Measurements from ENCODE around the gene XPC.

Gene XPC

DNA sequence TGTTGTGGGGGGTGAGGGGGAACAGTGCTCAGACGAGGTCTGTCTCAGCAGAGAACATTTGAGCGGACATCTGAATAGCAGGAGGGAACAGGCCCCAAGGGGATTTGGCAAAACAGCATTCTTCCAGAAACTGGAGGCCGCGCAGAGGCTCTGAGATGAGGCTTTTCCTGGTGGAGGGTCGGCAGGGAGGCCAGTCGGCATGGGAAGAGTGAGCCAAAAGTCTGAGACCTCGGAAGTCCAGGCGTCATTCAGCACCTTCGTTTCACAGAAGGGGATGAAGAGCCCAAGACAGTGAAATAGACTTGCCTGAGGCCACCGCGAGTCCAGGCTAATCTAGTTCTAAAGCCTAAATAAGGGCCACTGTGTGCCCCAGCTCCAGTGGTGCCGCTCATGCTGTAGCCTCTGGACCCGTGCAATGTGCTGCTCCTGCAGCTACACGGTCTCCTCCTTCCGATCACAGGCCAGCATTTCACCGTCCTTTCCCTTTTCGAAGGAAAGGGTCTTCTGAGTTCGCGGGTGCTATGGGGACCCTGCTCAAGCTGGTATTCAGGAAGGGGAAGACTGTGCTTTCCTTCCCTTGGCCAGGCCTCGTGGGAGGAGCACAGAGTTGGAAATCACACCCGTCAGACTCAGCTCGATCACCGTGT is 24.6 kb upstream of the XPC start:
- Histone ChIP-seq H2AFZ (ENCODE audit: low read length) (no peak overlapping the region), H3K9ac (ENCODE audit: low read length) (no peak overlapping the region)
- no peak for TF ChIP-seq EZH2 (IDR thresholded peaks at IDR 0.05; ENCODE audit: borderline replicate concordance, low read length)
- TF ChIP-seq, protein P1, sequence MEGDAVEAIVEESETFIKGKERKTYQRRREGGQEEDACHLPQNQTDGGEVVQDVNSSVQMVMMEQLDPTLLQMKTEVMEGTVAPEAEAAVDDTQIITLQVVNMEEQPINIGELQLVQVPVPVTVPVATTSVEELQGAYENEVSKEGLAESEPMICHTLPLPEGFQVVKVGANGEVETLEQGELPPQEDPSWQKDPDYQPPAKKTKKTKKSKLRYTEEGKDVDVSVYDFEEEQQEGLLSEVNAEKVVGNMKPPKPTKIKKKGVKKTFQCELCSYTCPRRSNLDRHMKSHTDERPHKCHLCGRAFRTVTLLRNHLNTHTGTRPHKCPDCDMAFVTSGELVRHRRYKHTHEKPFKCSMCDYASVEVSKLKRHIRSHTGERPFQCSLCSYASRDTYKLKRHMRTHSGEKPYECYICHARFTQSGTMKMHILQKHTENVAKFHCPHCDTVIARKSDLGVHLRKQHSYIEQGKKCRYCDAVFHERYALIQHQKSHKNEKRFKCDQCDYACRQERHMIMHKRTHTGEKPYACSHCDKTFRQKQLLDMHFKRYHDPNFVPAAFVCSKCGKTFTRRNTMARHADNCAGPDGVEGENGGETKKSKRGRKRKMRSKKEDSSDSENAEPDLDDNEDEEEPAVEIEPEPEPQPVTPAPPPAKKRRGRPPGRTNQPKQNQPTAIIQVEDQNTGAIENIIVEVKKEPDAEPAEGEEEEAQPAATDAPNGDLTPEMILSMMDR (IDR thresholded peaks at IDR 0.05; ENCODE audit: low read length): no peak

DNA sequence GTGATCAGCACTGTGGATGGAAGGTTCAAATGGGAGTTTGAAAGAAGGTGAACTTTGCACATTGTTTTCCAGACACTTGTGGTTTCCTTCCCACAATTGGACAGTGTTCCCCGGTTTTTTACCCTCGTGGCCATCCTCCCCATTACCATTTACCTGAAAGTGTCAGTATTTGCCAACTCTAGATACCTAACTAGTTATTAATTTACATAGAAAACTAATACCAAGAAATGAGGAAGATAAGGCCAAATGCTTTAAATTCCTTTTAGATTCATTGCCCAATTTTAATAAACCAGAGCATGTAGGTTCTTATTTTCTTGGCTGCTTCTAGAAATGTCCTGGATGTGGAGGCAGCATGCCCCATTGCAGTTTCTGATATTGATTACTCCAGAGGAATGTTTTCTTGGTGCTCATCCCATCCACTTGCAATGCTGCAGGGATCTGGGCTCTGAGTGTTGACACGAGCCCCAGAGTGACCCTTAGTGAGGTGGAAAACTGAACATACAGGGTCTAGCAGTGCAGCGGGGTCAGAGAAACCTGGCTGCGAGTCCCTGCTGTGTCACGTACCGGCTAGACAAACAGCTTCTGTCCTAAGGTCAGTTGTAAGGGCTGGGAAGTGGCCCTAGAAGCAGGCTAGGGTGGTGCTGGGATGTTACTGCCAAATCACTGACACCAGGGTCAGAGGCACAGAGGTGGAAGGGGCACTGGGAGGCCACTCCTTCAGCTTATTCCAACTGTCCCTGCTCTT is 23.7 kb upstream of the XPC start:
- Histone ChIP-seq H3K27ac (ENCODE audit: low read depth, low read length, poor library complexity, severe bottlenecking) (no peak overlapping the region), H3K9me3 (ENCODE audit: low read length) (no peaks in the 10 kb centered on the region), H3K36me3 (ENCODE audit: insufficient read depth, low read length) (peaks cover 24% of the 10 kb centered on the region), H3K9ac (ENCODE audit: low read length) (no peak overlapping the region), H3F3A (ENCODE audit: insufficient read depth, low read length) (no peaks in the 10 kb centered on the region), H3K27me3 (ENCODE audit: insufficient read depth, low read length) (no peaks in the 10 kb centered on the region), H2AFZ (ENCODE audit: low read length) (no peak overlapping the region), H3K4me3 (ENCODE audit: low read depth, low read length, poor library complexity, severe bottlenecking) (no peak overlapping the region), H3K79me2 (ENCODE audit: insufficient read depth, low read length) (no peaks in the 10 kb centered on the region), H3K4me2 (ENCODE audit: low read length) (no peak overlapping the region), H4K20me1 (ENCODE audit: insufficient read depth, low read length) (no peaks in the 10 kb centered on the region), H3K4me1 (ENCODE audit: insufficient read depth, low read length, severe bottlenecking) (no peaks in the 10 kb centered on the region), H3K9me2 (ENCODE audit: low read depth, low read length) (no peaks in the 10 kb centered on the region)
- no peak for TF ChIP-seq EZH2 (IDR thresholded peaks at IDR 0.05; ENCODE audit: borderline replicate concordance, low read length)
- TF ChIP-seq, protein P1 (IDR thresholded peaks at IDR 0.05; ENCODE audit: low read length): no peak

More for the DNA sequence above, 24.6 kb upstream of the XPC start:
- H3F3A ChIP-seq (ENCODE audit: insufficient read depth, low read length): no peaks in the 10 kb centered on the region
- no peaks in the 10 kb centered on the region for H3K27me3 ChIP-seq (ENCODE audit: insufficient read depth, low read length)
- H3K9me3 ChIP-seq (ENCODE audit: low read length): no peaks in the 10 kb centered on the region
- H3K79me2 ChIP-seq (ENCODE audit: insufficient read depth, low read length): no peaks in the 10 kb centered on the region
- H3K9me2 ChIP-seq (ENCODE audit: low read depth, low read length): no peaks in the 10 kb centered on the region
- no peak overlapping the region for H3K4me2 ChIP-seq (ENCODE audit: low read length)
- no peak overlapping the region for H3K4me3 ChIP-seq (ENCODE audit: low read depth, low read length, poor library complexity, severe bottlenecking)
- no peaks in the 10 kb centered on the region for H4K20me1 ChIP-seq (ENCODE audit: insufficient read depth, low read length)
- peaks cover 15% of the 10 kb centered on the region for H3K36me3 ChIP-seq (ENCODE audit: insufficient read depth, low read length)
- no peaks in the 10 kb centered on the region for H3K4me1 ChIP-seq (ENCODE audit: insufficient read depth, low read length, severe bottlenecking)
- H3K27ac ChIP-seq (ENCODE audit: low read depth, low read length, poor library complexity, severe bottlenecking): no peak overlapping the region

DNA sequence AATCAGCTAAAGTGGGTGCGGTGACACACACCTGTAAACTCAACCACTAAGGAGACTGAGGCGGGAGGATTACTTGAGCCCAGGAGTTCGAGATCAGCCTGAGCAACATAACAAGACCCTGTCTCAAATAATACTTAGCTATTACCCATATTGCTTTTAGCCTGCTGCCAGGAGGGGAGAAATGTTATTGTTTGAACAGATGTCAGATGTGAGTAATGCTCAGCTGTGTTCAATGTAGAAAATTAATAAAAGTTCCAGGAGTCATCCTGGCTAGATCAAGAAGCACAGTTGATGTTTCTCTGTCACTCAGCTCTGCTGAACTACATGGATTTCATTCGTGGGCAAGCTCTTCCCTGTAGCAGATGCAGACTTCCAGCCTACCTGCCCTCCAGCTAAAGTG is 22.4 kb upstream of the XPC start:
- Histone ChIP-seq H3K4me3 (ENCODE audit: low read depth, low read length, poor library complexity, severe bottlenecking) (no peak overlapping the region), H3K4me1 (ENCODE audit: insufficient read depth, low read length, severe bottlenecking) (no peaks in the 10 kb centered on the region), H2AFZ (ENCODE audit: low read length) (no peak overlapping the region), H3K9me2 (ENCODE audit: low read depth, low read length) (no peaks in the 10 kb centered on the region), H4K20me1 (ENCODE audit: insufficient read depth, low read length) (no peaks in the 10 kb centered on the region), H3K4me2 (ENCODE audit: low read length) (no peak overlapping the region), H3K27ac (ENCODE audit: low read depth, low read length, poor library complexity, severe bottlenecking) (no peak overlapping the region), H3K27me3 (ENCODE audit: insufficient read depth, low read length) (no peaks in the 10 kb centered on the region), H3K9me3 (ENCODE audit: low read length) (no peaks in the 10 kb centered on the region), H3K79me2 (ENCODE audit: insufficient read depth, low read length) (no peaks in the 10 kb centered on the region), H3F3A (ENCODE audit: insufficient read depth, low read length) (no peaks in the 10 kb centered on the region), H3K9ac (ENCODE audit: low read length) (no peak overlapping the region), H3K36me3 (ENCODE audit: insufficient read depth, low read length) (peaks cover 34% of the 10 kb centered on the region)
- TF ChIP-seq, protein P1 (IDR thresholded peaks at IDR 0.05; ENCODE audit: low read length): no peak
- no peak for TF ChIP-seq EZH2 (IDR thresholded peaks at IDR 0.05; ENCODE audit: borderline replicate concordance, low read length)
